ENCODE data around the gene ARHGAP10.

DNA sequence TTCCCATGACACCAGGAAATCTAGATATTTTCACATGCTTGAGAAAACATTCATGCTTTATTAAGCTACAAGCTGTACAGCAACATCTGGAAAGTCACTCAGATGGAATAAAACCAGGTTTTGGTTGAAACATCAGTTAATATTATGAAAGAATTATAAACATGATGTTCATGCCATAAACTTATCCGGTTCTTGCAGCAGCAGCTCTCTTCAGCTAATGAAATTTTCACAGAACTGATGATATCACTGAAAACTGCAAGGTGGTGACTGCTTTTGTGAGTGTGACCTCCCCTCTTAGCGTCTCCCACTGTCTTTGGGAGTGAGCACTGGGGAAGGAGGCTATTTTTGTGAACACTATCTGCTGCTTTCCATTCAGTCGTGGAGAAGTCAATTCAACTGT is 56.9 kb downstream of the ARHGAP10 start:
- no peak for TF ChIP-seq GATA3 (IDR thresholded peaks at IDR 0.05; ENCODE audit: low read depth, low read length)
- TF ChIP-seq GATA2 (IDR thresholded peaks at IDR 0.05; ENCODE audit: low read depth, low read length): no peak

All from SH-SY5Y (cell line).